Endodermal cell (in vitro differentiated cells): ENCODE measurements around the gene TMEM87A. TPM values are rescaled to one million over a fixed set of nuclear protein-coding genes. Genes with fewer than 3 reads are reported as not detected.
A peak's percentile ranks its signal among the peaks of the same experiment; 100 is the strongest.

Experiments
- DNase-seq: peaks from one replicate; pipeline ENCODE4 v3.0.0-alpha.2; 2017
- H3K27ac ChIP-seq: 2 replicates; pipeline ENCODE4 v1.5.1; 2013; ENCODE audit warnings: mild to moderate bottlenecking, low read depth, low read length, moderate library complexity
- H3K27me3 ChIP-seq: 2 replicates; pipeline ENCODE4 v1.6.1; 2013; ENCODE audit warnings: mild to moderate bottlenecking, low read length, moderate library complexity; ENCODE audit not compliant: insufficient read depth, control insufficient read depth, poor library complexity, severe bottlenecking
- H3K36me3 ChIP-seq: 2 replicates; pipeline ENCODE4 v1.7.0; 2013; ENCODE audit warnings: mild to moderate bottlenecking, low read length, moderate library complexity; ENCODE audit not compliant: control insufficient read depth, insufficient read depth
- H3K4me1 ChIP-seq: one replicate; pipeline ENCODE4 v1.7.0; 2013; ENCODE audit warnings: low read length; ENCODE audit not compliant: control insufficient read depth, insufficient read depth
- H3K4me3 ChIP-seq: 2 replicates; pipeline ENCODE4 v1.5.1; 2013; ENCODE audit warnings: mild to moderate bottlenecking, low read length, moderate library complexity
- H3K9ac ChIP-seq: 2 replicates; pipeline ENCODE4 v1.6.1; 2013; ENCODE audit warnings: mild to moderate bottlenecking, low read length, moderate library complexity; ENCODE audit not compliant: poor library complexity, severe bottlenecking; ENCODE audit errors: extremely low read depth
- H3K9me3 ChIP-seq: 2 replicates; pipeline ENCODE4 v1.6.1; 2013; ENCODE audit warnings: mild to moderate bottlenecking, low read length, moderate library complexity; ENCODE audit not compliant: control insufficient read depth
- H3K27ac Mint-ChIP-seq: 2 replicates; pipeline ENCODE4 v1.8.0; 2020; ENCODE audit warnings: mixed read lengths
- H3K27me3 Mint-ChIP-seq: 2 replicates; pipeline ENCODE4 v1.8.0; 2021; ENCODE audit warnings: mild to moderate bottlenecking, mixed read lengths; ENCODE audit not compliant: insufficient read depth
- H3K36me3 Mint-ChIP-seq: 2 replicates; pipeline ENCODE4 v1.8.0; 2020; ENCODE audit warnings: low read depth, mixed read lengths
- H3K4me1 Mint-ChIP-seq: 2 replicates; pipeline ENCODE4 v1.8.0; 2020; ENCODE audit warnings: mixed read lengths
- H3K4me3 Mint-ChIP-seq: 2 replicates; pipeline ENCODE4 v1.8.0; 2020; ENCODE audit warnings: mild to moderate bottlenecking, moderate library complexity, mixed read lengths
- H3K9me3 Mint-ChIP-seq: 2 replicates; pipeline ENCODE4 v1.8.0; 2020; ENCODE audit warnings: mild to moderate bottlenecking, mixed read lengths
- WGBS, 2 experiments: methylation state at CpG; one replicate each; pipeline versions ENCODE4 v1.1.5 to v1.1.7; 2013; ENCODE audit warnings: missing lambda C conversion rate in 2 of 2, mixed read lengths in 1 of 2; ENCODE audit not compliant: insufficient coverage in 1 of 2, insufficient read length in 1 of 2; 5-methylcytosine and 5-hydroxymethylcytosine counted together
- total RNA-seq, 2 donors: library from RNA; stranded (reverse); fragmentation: NEBNext Ultra II Directional in 1 of 2; extraction: Animal tissue kit (Norgen Biotek cat#: 25700) in 1 of 2; gene quantifications; 2 replicates in 1 of 2; 3 replicates in 1 of 2; pipeline ENCODE4 v1.2.1, GENCODE V29; 2021
- TF ChIP-seq, protein P1 (sequence below): fragments of 200-600 bp; sonication (generic); conservative IDR thresholded peaks from 2 replicates; pipeline ENCODE4 v1.5.0; 2021; ENCODE audit warnings: antibody characterized with exemption, mild to moderate bottlenecking

The TMEM87A gene
- total RNA-seq, 2 donors from 2014 or later, result 33.7 to 37.4 TPM

DNA sequence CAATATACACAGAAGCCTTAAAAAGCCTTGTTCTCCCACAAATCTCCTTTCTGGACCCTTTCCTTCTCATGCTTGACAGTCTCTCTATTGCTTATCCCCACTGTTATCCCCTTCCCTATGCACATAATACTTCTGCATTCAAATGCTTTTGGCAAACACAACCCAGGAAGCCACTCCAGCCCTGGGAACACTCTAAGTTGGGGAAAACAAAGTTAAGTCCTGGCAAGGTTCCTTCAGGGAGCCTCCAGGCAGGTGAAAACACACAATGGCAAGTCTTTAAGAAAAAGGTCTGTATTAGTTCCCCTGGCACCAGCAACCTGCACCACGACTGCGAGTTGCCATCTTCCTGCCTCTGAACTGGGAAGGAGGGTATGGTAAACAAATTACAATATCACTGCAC is 19.9 kb downstream of the TMEM87A start:
- Histone ChIP-seq H3K36me3 (peaks cover 74% of the 10 kb centered on the region), H3K4me3 (peak overlapping the region; percentile 3), H3K9me3 (peaks cover 66% of the 10 kb centered on the region), H3K27me3 (no peaks in the 10 kb centered on the region), H3K27ac (no peak overlapping the region), H3K9ac (no peak overlapping the region), H3K4me1 (no peaks in the 10 kb centered on the region)
- WGBS, 2 experiments, result 93% methylated on average over 2 of the region's 2 CpGs; no CpG with 5 or more reads in 1 of the 2 experiments
- peaks cover 3% of the 10 kb centered on the region for H3K27me3 Mint-ChIP-seq
- TF ChIP-seq, protein P1, sequence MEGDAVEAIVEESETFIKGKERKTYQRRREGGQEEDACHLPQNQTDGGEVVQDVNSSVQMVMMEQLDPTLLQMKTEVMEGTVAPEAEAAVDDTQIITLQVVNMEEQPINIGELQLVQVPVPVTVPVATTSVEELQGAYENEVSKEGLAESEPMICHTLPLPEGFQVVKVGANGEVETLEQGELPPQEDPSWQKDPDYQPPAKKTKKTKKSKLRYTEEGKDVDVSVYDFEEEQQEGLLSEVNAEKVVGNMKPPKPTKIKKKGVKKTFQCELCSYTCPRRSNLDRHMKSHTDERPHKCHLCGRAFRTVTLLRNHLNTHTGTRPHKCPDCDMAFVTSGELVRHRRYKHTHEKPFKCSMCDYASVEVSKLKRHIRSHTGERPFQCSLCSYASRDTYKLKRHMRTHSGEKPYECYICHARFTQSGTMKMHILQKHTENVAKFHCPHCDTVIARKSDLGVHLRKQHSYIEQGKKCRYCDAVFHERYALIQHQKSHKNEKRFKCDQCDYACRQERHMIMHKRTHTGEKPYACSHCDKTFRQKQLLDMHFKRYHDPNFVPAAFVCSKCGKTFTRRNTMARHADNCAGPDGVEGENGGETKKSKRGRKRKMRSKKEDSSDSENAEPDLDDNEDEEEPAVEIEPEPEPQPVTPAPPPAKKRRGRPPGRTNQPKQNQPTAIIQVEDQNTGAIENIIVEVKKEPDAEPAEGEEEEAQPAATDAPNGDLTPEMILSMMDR, result no peak
- DNase-seq, result no peak
- H3K4me1 Mint-ChIP-seq, result no peaks in the 10 kb centered on the region
- H3K27ac Mint-ChIP-seq, result no peak overlapping the region
- H3K4me3 Mint-ChIP-seq, result no peak overlapping the region
- peaks cover 88% of the 10 kb centered on the region for H3K36me3 Mint-ChIP-seq
- peaks cover 85% of the 10 kb centered on the region for H3K9me3 Mint-ChIP-seq

DNA sequence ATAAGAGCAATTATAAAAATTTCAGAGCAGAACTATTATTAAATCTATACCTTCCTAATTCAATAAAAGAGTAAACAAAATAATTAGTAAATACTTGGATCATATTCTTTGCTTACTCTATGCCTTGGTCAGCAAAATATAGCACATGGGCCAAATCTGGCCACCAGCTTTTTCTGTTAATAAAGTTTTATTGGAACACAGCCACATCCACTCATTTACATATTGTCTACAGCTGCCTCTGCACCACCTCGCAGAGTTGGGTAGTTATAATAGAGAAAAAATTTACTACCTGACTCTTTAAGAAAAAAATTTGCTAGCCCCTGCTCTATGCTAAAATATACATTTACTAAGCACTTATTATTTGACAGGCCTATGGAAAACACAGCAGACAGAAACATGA is 32.4 kb downstream of the TMEM87A start:
- no peaks in the 10 kb centered on the region for H3K4me1 Mint-ChIP-seq
- H3K9me3 ChIP-seq, result no peaks in the 10 kb centered on the region
- no peak overlapping the region for H3K4me3 Mint-ChIP-seq
- no CpG with 5 or more reads among the region's 1 CpG for WGBS, 2 experiments
- TF ChIP-seq, protein P1, result no peak
- no peaks in the 10 kb centered on the region for H3K27me3 Mint-ChIP-seq
- no peaks in the 10 kb centered on the region for H3K27me3 ChIP-seq
- no peak overlapping the region for H3K9ac ChIP-seq
- H3K27ac Mint-ChIP-seq, result no peak overlapping the region
- no peaks in the 10 kb centered on the region for H3K4me1 ChIP-seq
- peaks cover 59% of the 10 kb centered on the region for H3K36me3 Mint-ChIP-seq
- no peak overlapping the region for H3K27ac ChIP-seq
- H3K36me3 ChIP-seq, result peaks cover 58% of the 10 kb centered on the region
- DNase-seq, result no peak
- H3K9me3 Mint-ChIP-seq, result no peaks in the 10 kb centered on the region
- H3K4me3 ChIP-seq, result no peak overlapping the region

DNA sequence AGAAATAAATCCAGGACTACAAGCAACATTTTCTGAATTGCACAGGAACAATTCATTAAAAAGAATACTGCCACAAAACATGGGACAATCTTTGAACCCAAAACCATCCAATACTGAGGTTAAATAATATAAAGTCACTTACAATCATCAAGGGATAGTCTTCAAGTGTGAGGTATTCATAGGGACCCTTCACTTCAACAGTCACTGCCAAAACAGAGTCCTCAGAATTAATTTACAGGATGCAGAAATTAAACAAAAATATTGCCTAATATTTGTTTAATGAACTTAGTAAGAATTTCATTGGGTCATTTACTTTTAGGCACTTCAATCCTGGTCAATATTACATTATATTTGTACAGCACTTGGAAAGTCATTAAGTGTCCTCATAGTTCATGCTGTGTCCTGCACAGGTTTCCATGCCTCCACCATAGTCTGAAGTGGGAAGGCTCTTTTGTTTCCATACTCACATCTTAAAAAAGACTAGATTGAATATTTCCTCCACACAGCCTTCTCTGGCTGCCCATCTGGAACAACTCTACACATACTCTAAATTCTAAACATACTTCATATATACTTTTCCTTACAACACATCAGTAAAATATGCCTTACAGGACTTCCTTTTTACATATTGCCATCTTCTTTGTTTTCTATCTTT is 33.6 kb downstream of the TMEM87A start:
- Mint-ChIP-seq H3K36me3 (peaks cover 66% of the 10 kb centered on the region), H3K4me1 (peaks cover 3% of the 10 kb centered on the region), H3K9me3 (no peaks in the 10 kb centered on the region), H3K27ac (peak overlapping the region; percentile 15), H3K4me3 (no peak overlapping the region), H3K27me3 (no peaks in the 10 kb centered on the region)
- no peak for DNase-seq
- no peaks in the 10 kb centered on the region for H3K9me3 ChIP-seq
- TF ChIP-seq, protein P1, result no peak
- H3K4me1 ChIP-seq, result no peaks in the 10 kb centered on the region
- H3K4me3 ChIP-seq, result no peak overlapping the region
- H3K36me3 ChIP-seq, result peaks cover 66% of the 10 kb centered on the region
- H3K27ac ChIP-seq, result no peak overlapping the region
- no peak overlapping the region for H3K9ac ChIP-seq
- H3K27me3 ChIP-seq, result no peaks in the 10 kb centered on the region
